OCI-LY7 (cell line): ENCODE results near the gene KRT38.

Source experiments
- CTCF ChIP-seq: fragments of 200-600 bp; sonication (generic); conservative IDR thresholded peaks from 2 replicates; pipeline ENCODE4 v1.5.1; 2014; ENCODE audit warnings: mild to moderate bottlenecking, antibody characterized with exemption, low read length, moderate library complexity, mixed read lengths
- EZH2phosphoT487 ChIP-seq: fragments of 200-600 bp; sonication (generic); IDR thresholded peaks from 2 replicates; pipeline ENCODE4 v1.6.1; 2018; ENCODE audit warnings: low read depth, borderline replicate concordance, mild to moderate bottlenecking, mixed run types, antibody characterized with exemption, low read length, moderate library complexity, mixed read lengths

GRCh38 chr17:41387670-41388069, 53.1 kb downstream of the KRT38 start:
- TF ChIP-seq CTCF (no peak), EZH2phosphoT487 (no peak)
